CD4-positive, alpha-beta T cell treated with Interleukin-21 for 1 hour (primary cell): ENCODE measurements around the gene PRKAR1B.
"Not testable (repeated sequence)": the region's sequence is repeated elsewhere in the genome, so short reads cannot be mapped to it uniquely, and the experiment has no call there.

Source experiments
- DNase-seq: peaks from one replicate; pipeline ENCODE4 v3.0.0-alpha.2; 2020

PRKAR1B gene

DNA sequence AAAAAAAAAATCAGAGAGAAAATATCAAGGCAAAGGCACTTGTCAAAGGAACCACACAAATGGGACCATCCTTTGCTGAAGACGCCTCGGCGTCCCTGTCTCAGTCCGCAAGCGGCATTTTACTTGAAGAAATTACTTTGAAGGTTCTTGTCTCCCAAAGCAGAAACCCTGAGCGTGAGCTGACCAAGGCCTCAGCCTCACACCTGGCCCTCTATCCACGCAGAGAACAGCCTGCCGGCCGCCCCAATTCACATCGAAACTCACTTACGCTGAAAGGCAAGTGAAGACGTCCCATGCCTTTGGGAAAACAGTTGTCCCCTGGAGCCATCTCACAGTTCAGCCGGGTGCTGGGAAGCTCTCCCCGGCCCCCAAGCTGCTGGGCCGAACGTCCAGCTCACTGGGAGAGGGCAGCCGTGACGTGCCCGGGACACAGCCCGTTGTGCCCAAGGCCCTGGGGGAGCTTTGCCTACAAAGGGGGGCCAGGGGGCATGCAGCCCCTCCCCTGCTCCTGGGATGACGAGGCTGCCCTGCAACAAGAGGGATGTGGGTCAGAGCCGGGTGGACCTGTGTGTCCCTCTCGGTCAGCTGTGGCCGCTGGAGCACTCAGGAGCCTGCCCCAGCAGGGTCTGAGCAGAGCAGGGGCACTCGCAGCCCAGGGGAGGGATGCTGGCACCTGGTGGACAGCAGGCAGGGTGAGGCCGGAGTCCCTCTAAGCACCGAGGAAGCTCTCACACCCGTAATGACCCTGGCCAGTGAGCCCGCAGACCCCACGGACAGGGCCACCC lies 157.8 kb downstream of the PRKAR1B start:
- DNase-seq = no peak

DNA sequence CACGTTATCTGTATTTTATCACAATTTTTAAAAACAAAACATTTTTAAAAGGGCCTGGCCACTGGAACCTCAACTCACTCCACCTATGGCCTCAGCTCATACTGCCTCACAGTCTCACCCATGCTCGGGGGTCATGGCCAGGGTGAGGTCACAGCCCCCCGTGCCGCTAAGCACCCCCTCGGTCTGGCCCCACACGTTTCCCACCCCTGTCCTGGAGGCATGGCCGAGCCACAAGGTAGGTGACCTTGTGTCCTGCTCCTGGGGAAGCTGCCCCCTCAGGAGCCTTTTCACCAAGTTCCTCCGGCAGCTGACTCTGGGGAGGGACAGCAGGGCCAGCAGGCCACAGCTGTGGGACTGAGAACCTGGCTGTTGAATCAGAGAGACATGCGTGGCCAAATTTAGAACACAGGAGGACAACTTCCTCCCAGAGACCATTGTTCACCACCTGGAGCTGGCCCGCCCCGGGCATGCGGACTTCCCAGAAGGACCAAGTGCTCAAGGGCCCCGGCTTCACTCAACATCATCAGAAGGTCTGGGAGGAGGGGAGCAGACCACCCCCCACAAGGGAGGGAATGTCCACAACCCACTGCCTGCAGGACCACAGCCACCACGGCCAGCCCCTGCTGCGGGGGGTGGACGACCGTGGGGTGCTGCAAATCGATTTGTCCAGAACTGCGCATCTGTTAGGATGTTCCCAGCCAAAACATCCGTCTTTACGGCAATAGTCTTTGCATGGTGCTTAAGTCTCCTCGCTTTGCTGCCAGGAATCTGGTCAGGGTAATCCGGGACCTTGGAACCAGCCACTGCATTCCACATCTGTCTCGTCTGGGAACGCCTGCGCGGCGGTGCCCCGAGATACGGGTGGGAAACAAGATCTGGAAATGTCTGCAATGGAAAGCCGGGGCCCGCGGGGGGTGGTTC lies 158.8 kb downstream of the PRKAR1B start:
- DNase-seq = no peak

GRCh38 chr7:567305-567883 lies 159.7 kb downstream of the PRKAR1B start:
- DNase-seq = no peak

- no peak for DNase-seq
Observed at GRCh38 chr7:566100-566499, 161.0 kb downstream of the PRKAR1B start.

DNA sequence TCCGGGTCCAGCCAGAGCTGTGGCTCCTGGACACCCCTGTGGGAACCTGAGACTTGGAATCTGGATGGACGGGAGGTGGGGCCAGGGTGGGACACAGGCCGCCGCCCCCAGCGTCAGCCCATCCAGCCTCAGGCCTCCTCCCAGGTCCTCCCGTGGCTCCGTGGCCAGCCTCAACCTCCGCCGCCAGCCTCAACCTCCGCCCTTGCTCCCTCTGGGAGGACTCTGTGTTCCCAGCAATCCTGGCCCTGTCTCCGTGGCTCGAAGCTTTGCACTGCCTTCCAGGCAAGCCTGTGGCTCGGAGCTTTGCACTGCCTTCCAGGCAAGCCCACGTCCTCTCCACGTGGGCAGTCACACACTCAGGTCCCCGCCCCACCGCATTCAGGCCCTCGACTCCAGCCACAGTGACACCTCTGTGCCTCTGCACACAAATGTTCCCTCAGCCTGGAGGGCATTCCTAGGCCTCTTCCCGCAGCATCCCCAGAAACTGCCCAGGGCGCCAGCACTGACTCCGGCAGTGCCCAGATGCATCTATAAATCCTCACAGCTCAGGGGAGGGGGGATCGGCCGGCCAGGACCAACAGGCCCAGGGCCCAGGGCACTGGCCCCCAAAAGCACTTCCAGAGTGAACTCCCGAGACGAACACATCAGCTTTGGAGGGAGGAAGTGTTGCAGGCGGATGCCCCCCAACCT lies 162.8 kb downstream of the PRKAR1B start:
- no peak for DNase-seq

- DNase-seq = no peak
Observed at GRCh38 chr7:563629-564170, 163.4 kb downstream of the PRKAR1B start.

DNA sequence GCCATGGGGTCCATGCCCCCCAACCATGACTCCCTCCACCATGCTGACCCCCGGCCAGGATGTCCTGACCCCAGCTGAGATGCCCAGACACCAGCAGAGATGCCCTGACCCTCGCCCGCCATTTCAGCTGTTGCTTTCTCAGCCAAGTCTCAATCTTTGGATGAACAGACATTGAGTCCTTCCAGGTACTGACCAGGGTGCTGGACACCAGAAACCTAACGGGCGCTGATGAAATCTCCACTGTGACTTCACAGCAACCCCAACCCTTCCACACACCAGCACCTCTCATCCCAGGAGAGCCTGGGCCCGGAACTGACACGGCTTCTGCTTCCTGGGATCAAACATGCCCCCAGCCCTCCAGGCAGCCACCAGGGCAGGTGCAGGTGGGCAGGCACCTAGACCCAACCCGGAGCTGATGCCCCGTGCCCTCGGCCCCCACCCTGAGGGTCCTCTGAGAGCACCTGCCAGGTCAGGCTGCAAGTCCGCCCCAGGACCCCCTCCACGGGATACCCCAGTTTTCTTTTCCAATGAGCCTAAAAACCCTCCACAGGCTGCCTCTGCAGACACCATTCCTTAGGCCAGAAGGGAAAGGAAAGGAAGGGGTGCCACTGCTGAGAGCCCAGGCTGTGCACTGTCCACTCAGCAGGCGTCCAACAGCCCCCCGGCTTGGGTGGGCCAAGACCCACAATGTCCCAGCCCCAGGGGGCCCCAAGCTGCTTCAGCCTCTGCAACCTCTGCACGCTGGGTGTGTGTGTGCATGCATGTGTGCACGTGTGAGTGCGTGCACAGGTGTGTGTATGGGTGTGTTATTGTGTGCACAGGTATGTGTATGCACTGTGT lies 164.1 kb downstream of the PRKAR1B start:
- DNase-seq = no peak

DNA sequence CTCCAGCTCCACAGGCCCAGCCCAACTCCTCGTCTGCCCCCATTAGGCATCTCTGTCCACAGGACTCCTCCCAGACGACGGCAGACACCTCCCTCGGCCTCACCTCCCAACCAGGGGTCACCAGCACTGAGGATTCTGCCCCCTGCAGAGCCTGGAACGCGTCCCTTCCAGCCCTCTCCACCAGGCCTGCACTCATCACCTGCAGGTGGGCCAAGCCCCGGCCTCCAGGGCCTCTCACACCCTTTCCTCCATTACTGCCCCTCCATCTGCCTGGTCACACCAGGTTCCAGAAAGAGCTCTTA lies 164.8 kb downstream of the PRKAR1B start:
- no peak for DNase-seq

GRCh38 chr7:561631-562373 lies 165.3 kb downstream of the PRKAR1B start:
- no peak for DNase-seq

- no peak for DNase-seq
Observed at GRCh38 chr7:560966-561630, 166.0 kb downstream of the PRKAR1B start.

GRCh38 chr7:559396-559705 lies 167.7 kb downstream of the PRKAR1B start:
- no peak for DNase-seq

DNA sequence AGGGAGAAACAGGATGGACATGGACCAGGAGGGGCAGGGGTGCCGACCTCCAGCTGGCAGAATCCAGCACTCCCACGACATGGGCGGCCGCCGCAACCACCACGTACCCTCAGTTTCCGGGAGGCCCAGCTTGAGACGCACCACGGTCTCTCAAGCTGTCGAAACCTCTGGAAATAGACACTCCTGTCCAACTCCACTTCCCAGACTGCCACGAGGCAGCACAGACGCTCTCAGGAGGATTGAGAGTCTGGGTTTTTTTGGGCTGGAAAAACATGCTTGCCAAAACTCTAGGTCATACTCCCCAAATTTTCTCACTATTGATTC lies 169.6 kb downstream of the PRKAR1B start:
- no peak for DNase-seq

GRCh38 chr7:556837-557557 lies 170.1 kb downstream of the PRKAR1B start:
- no peak for DNase-seq

DNA sequence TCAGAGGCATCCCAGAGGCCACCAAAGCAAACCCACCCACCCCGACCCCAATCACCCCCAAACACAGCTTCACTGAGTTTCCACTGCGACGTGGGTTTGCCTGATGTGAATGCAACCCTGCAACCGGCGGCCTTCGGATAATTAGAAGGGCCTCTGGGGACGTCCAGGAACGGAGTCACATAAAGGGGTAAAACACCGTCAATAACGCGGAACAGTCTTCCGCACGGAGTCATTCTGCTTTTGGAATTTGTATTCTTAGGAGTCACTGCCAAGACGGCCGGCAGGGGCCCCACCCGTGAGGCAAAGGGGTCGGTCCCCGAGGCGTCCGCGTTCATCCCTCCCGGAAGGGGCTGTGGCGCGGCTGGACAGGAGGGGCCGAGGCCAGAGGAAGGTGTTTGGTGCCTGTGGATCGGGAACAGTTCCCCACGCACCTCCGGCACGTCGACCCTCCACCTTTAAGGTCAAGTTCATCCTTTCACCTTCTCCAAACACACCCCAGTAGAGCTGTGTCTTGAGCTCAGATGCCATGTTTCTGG lies 170.7 kb downstream of the PRKAR1B start:
- no peak for DNase-seq

DNA sequence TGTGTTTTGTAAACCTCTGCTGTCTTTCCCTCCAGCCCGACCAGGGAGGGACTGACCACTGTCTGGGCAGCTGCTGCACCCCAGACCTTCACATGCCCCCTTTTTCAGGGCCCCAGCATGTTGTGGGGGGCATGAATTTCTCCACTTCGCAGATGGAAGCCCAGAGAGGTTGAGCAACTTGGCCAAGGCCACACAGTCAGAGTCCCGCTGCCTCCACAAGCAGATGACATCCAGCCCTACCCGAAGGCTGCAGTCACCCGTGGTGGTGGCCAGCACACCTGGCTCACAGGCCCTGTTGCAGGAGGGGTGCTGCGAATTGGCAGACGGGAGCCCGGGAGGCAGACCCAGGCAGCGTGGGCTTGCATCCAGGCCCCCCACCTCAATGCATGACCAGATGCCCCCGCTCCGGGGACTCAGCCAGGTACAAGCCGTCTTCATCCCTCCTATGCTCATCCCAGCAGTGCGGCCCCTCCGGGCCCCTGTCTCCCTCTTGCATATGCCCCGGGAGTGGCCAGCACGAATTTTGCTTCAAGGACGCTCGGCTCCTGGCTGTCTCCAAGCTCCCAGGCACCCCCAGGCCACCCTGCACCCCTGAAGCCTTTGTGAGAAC lies 171.4 kb downstream of the PRKAR1B start:
- no peak for DNase-seq

DNA sequence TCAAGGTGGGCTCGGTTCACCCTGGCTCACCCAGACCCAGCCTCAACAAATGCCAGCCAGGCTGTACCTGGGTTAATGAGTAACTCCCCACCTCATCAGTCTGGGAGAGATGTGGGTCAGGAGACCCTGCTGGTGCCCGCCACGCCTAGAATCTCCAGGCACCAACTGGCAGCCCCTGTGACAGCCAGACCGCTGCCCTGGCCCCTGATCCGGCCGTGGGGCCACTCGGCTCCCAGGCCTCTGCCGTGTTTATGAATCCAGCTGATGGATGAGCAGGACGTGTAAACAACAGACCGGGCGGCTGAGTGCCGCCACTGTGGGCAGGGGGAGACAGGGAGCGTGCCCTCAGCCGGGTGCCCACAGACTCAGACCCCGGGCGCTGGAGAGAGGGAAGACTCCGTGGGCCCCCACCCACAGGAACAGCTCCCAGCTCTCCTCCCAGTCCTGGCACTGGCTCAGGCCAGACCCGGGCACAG lies 173.4 kb downstream of the PRKAR1B start:
- DNase-seq = no peak

DNA sequence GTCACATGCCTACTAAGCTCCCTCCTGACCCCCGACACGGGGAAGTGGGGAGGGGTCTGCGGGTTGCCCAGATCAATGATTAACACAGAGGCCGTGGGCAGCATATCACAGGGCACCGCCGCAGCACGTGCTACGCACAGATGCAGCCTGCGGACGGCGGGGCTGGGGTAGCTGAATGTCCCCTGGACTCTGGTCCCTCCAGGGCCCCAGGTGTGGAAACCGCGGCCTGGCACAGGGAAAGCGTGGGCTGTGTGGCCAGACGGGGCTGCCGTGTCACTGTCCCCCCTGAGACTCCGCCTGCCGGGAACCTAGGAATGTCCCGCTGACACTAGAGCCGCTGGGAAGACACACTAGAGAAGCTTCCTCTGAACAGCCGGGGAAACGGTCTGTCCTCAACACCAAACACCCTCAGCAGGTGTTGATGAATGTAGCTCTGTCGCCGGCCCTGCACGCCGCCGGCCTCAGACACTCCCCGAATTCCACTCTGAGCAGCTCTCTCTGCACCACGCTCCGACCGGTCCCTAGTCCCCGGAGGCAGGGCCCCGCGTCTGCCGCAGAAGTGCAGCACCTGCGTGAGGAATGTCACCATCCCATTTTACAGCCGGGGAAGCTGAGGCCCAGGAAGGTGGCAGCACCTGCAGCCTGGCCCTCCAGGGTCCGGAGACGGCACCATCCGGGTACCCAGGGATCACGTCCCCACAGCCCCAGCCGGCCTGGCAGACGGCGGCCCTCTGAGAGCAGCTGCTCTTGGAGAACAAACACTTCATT lies 174.0 kb downstream of the PRKAR1B start:
- no peak for DNase-seq

DNA sequence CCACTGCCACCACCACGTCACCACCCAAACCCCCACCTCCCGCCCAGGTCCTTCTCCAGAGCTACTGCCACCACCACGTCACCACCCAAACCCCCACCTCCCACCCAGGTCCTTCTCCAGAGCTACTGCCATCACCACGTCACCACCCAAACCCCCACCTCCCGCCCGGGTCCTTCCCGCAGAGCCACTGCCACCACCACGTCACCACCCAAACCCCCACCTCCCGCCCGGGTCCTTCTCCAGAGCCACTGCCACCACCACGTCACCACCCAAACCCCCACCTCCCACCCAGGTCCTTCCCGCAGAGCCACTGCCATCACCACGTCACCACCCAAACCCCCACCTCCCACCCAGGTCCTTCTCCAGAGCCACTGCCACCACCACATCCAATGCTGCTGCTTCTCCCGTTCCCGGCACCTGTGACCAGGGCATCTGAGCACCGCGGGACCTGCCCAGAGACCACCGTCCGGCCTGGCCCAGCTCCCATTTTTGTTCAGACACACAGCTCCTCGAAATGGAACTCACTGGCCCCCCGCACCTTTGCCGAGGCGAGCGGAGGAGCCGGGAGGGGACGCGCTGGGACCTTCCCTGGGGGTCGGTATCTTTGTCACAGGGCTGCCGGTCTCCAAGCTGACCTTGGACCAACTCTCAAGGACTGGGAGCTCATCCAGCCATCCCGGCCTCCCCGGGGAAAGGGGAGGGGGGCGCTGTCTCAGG lies 174.8 kb downstream of the PRKAR1B start:
- not testable (repeated sequence) for DNase-seq
